Small intestine (tissue), 16 donors: ENCODE data around the gene AQR. TPM values are rescaled to one million over a fixed set of nuclear protein-coding genes. Genes with fewer than 3 reads are reported as not detected.

Experiments
- DNase-seq, 2 donors: peaks; one replicate each; pipeline versions ENCODE4 v3.0.0 to v3.0.0-alpha.2; 2013
- FAIRE-seq: peaks from 2 replicates; lab custom pipeline; 2012; peaks lifted over from hg19 to GRCh38; lab: Jason Lieb, UNC
- H3K27ac ChIP-seq, 3 donors: one replicate each; pipeline ENCODE4 v1.5.1; 2013; ENCODE audit warnings: low read length in 2 of 3, mild to moderate bottlenecking in 2 of 3, control low read depth in 1 of 3, inconsistent platforms in 1 of 3, low read depth in 1 of 3, moderate library complexity in 1 of 3
- H3K27me3 ChIP-seq, 3 donors: one replicate each; pipeline ENCODE4 v1.6.1; 2013; ENCODE audit warnings: low read length in 3 of 3, inconsistent platforms in 1 of 3; ENCODE audit not compliant: control insufficient read depth in 3 of 3, insufficient read depth in 3 of 3
- H3K36me3 ChIP-seq, 3 donors: one replicate each; pipeline ENCODE4 v1.6.1; 2013; ENCODE audit warnings: low read length in 3 of 3, inconsistent platforms in 1 of 3, low read depth in 1 of 3, mild to moderate bottlenecking in 1 of 3, moderate library complexity in 1 of 3; ENCODE audit not compliant: control insufficient read depth in 3 of 3, insufficient read depth in 2 of 3
- H3K4me1 ChIP-seq, 3 donors: one replicate each; pipeline ENCODE4 v1.6.1; 2013; ENCODE audit warnings: low read length in 2 of 3, inconsistent platforms in 1 of 3, low read depth in 1 of 3, mild to moderate bottlenecking in 1 of 3, moderate library complexity in 1 of 3; ENCODE audit not compliant: control insufficient read depth in 3 of 3, insufficient read depth in 2 of 3
- H3K4me3 ChIP-seq, 3 donors: one replicate each; pipeline ENCODE4 v1.5.1; 2013; ENCODE audit warnings: low read length in 3 of 3, control low read depth in 1 of 3, inconsistent platforms in 1 of 3, low read depth in 1 of 3, mild to moderate bottlenecking in 1 of 3, moderate library complexity in 1 of 3
- H3K9me3 ChIP-seq, 2 donors: one replicate each; pipeline ENCODE4 v1.6.1; 2013; ENCODE audit warnings: low read depth in 1 of 2, low read length in 1 of 2; ENCODE audit not compliant: control insufficient read depth in 2 of 2, insufficient read depth in 1 of 2
- WGBS, 3 donors: extraction: QIAGEN DNeasy Blood & Tissue Kit; methylation state at CpG; one replicate each; pipeline ENCODE4 v1.1.7; 2013; 5-methylcytosine and 5-hydroxymethylcytosine counted together
- long read RNA-seq, 10 donors: transcript quantifications; one replicate each; lab custom pipeline, GENCODE V29; 2026
- polyA plus RNA-seq, 4 donors: library from polyadenylated mRNA; stranded (reverse) in 3 of 4; unstranded in 1 of 4; fragments of 200-250 nt in 3 of 4; fragments of 120-200 nt in 1 of 4; gene quantifications; one replicate each; pipeline versions ENCODE4 v1.2.1 to v1.2.3, GENCODE V29; 2013
- donor health status: healthy with polysubstance abuse.
- donor health status: control.
- donor health status: control.
- donor health status: Bipolar disorder and iron deficiency.
- donor health status: healthy.

Gene AQR
- 10 to 100 TPM in 1 of 4 donors, 1 to 10 TPM in 3; 6.8 to 26.5 (median 8.7) TPM for polyA plus RNA-seq
- long read RNA-seq, donor 1, result 0 reads
- long read RNA-seq, donor 2, full-length matches to known transcripts, result 2 of 7 reads
- long read RNA-seq, donor 2, partial matches to known transcripts, result 5 of 7 reads
- long read RNA-seq, donor 2, other reads (novel, unspliced or antisense), result 0 of 7 reads
- long read RNA-seq, donor 3, partial matches to known transcripts, result 0 of 2 reads
- long read RNA-seq, donor 3, other reads (novel, unspliced or antisense), result 0 of 2 reads
- long read RNA-seq, donor 4, result 0 reads
- long read RNA-seq, donor 5, partial matches to known transcripts, result 0 of 2 reads
- long read RNA-seq, donor 5, other reads (novel, unspliced or antisense), result 0 of 2 reads
- long read RNA-seq, donor 6, partial matches to known transcripts, result 0 of 1 reads
- long read RNA-seq, donor 6, other reads (novel, unspliced or antisense), result 0 of 1 reads
- long read RNA-seq, donor 7, full-length matches to known transcripts, result 5 of 5 reads
- long read RNA-seq, donor 7, partial matches to known transcripts, result 0 of 5 reads
- long read RNA-seq, donor 7, other reads (novel, unspliced or antisense), result 0 of 5 reads
- long read RNA-seq, donor 8, result 0 reads
- long read RNA-seq, donor 9, partial matches to known transcripts, result 0 of 1 reads
- long read RNA-seq, donor 9, other reads (novel, unspliced or antisense), result 0 of 1 reads
- long read RNA-seq, donor 10, partial matches to known transcripts, result 0 of 3 reads
- long read RNA-seq, donor 10, other reads (novel, unspliced or antisense), result 0 of 3 reads

DNA sequence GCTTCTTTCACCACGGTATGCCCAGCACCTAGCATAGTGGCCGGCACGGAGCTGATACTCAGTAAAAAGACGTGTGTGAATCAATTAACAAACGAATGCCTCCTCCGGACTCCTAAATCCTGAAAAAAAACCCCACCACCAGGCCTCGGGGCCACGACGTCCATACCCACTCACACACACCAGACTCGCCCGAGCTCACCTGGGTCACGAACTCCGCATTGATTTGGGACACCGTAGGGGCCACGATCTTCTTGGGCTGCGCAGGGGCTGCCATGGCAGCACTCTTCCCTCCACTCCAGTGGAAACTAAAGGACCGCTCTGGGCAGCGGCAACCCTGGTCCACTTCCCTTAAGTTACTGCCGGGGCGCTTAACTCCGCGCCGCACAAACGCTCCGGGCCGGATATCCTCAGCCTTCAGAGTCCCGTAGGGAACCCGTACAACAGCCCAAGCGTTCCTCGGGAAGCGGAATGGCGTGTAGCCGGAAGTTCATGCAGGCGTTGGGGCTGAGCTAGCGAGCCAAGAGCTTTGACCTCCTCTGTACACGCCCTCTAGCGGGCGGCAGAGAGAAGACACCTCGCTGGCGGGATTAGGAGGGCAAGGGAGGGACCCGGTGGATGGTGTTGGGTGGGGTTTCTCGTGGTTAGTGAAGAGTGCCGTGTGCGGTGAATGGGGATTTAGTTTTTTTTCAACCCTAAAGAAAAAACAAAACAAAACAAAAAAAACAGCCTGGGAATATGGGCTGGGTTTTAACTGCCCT, at the start of gene AQR:
AQR (minus strand) TSS at position 403 of the 758 bp plus-strand sequence; CDS start at position 274, 129 bp downstream.
- peaks cover 0 to 6% (median 0%) of the 10 kb centered on the region in 3 donors for H3K4me1 ChIP-seq
- FAIRE-seq (no peak), DNase-seq (peak; percentile 97 to 98)
- H3K27ac ChIP-seq, result peak within 1 kb of the TSS; percentile 58 to 81 (median 59)
- 0 to 1% (median 1%) methylated on average over 44 of the region's 44 CpGs for WGBS, 3 donors
- H3K4me3 ChIP-seq, result peak within 1 kb of the TSS; percentile 76 to 87 (median 85)
- no peaks in the 10 kb centered on the region for H3K27me3 ChIP-seq
- no peaks in the 10 kb centered on the region for H3K9me3 ChIP-seq
- no peaks in the 10 kb centered on the region for H3K36me3 ChIP-seq

DNA sequence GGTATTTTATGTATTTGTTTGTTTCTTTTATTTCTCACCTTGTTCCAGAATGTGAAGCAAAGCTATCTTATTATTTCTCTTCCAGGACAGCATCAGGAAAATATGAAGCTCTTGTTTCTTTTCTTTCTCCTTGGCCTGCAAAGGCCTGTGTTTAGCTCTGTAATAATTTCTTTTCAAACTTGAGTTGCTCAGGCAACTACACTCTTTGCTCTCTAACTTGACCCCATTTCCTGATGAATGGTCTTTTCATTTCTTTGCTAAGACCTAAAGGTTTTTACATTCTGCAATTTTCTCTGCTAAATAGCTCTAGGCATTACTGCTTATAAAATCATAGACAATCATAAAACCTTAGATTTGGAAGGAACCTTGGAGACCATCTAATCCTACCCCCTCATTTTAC, 44.7 kb upstream of the AQR start:
- H3K27me3 ChIP-seq, result no peaks in the 10 kb centered on the region
- no peak for FAIRE-seq
- DNase-seq, result no peak
- H3K36me3 ChIP-seq, result no peaks in the 10 kb centered on the region
- no peak overlapping the region for H3K27ac ChIP-seq
- no peak overlapping the region for H3K4me3 ChIP-seq
- no peaks in the 10 kb centered on the region for H3K4me1 ChIP-seq
- H3K9me3 ChIP-seq, result no peaks in the 10 kb centered on the region

DNA sequence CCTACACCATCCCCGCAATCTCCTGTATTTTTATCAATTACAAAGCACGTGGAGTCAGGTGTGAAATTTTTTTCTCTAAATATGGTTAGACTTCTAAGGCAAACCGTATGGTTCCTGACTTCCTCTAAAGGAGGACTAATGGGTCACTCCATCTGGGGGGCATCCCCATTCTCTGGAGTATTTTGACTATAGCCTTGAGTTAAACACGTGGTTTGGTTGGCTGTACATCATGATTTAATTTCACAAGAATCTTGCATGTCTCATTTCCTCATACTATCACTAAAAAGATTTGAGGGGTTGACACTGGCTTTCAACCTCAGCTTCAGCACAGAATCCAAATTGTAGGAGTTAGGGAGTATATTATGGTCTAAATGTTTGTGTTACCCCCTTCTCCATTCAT, 43.8 kb upstream of the AQR start:
- 65 to 76% (median 74%) methylated on average over 4 of the region's 4 CpGs for WGBS, 3 donors
- FAIRE-seq, result no peak
- no peak for DNase-seq
- no peaks in the 10 kb centered on the region for H3K36me3 ChIP-seq
- H3K4me1 ChIP-seq, result no peaks in the 10 kb centered on the region
- H3K27me3 ChIP-seq, result no peaks in the 10 kb centered on the region
- H3K27ac ChIP-seq, result no peak overlapping the region
- no peak overlapping the region for H3K4me3 ChIP-seq
- no peaks in the 10 kb centered on the region for H3K9me3 ChIP-seq

DNA sequence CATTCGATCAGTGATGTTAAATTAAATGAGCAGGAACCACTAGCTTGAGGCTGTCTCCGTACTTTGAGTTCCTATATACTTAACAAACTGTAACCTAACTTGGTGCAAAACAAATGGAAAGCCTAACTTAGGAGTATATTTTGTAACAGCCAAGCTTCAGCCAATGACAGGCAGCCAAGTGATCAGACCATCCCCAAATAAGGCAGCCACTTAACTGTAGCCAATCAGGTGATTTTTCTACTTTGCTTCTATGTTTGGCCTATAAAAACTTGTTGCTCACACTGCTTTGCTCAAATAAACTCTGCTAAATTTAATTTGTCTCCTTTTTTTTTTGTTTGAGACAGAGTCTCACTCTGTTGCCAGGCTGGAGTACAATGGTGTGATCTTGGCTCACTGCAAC, 37.9 kb upstream of the AQR start:
- FAIRE-seq (no peak), DNase-seq (no peak)
- Histone ChIP-seq H3K36me3 (no peaks in the 10 kb centered on the region), H3K27me3 (no peaks in the 10 kb centered on the region), H3K27ac (no peak overlapping the region), H3K4me1 (no peaks in the 10 kb centered on the region), H3K9me3 (no peaks in the 10 kb centered on the region), H3K4me3 (no peak overlapping the region)
- 89 to 100% (median 96%) methylated on average over 2 of the region's 2 CpGs for WGBS, 3 donors

DNA sequence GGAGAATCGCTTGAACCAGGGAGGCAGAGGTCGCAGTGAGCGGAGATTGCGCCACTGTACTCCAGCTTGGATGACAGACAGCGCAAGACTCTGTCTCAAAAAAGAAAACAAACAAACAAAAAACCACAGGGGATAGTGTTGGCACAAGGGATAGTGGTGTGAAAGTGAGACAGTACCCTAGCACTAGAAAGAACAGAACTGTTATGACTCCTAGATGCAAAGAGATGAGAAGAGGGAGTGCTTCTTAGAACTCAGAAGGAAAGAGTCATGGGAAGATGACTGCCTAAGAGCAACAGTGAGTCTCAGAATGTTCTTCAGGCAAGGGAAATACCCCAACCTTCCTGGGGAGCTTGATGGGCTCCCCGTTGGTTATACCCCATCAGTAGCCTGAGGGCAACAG, 36.4 kb upstream of the AQR start:
- Histone ChIP-seq H3K27ac (no peak overlapping the region), H3K27me3 (no peaks in the 10 kb centered on the region), H3K36me3 (no peaks in the 10 kb centered on the region), H3K4me3 (no peak overlapping the region), H3K9me3 (no peaks in the 10 kb centered on the region), H3K4me1 (no peaks in the 10 kb centered on the region)
- FAIRE-seq (no peak), DNase-seq (no peak)
- 92 to 94% (median 93%) methylated on average over 6 of the region's 6 CpGs for WGBS, 3 donors

DNA sequence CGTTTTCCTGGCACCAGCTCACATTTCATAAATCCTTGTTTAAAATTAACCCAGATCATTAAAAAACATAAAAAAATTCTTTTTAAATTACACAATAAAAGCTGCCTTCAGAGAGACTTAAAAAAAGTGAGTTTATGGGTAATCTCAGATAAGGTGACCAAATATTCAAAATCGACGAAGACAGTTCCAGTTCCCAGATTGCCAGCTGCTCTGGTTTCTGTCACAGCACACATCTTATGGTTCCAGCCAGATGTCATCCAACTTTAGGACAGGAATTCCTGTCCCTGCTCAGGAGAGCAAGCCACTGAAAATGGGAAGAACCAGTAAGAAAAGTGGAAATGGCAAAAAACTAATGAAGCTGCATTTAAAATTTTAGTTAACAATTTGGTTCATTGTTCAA, 34.4 kb upstream of the AQR start:
- Histone ChIP-seq H3K36me3 (no peaks in the 10 kb centered on the region), H3K4me1 (no peaks in the 10 kb centered on the region), H3K9me3 (no peaks in the 10 kb centered on the region), H3K4me3 (no peak overlapping the region), H3K27me3 (no peaks in the 10 kb centered on the region), H3K27ac (no peak overlapping the region)
- WGBS, 3 donors, result 55 to 61% (median 57%) methylated on average over 3 of the region's 3 CpGs
- no peak for DNase-seq
- no peak for FAIRE-seq

DNA sequence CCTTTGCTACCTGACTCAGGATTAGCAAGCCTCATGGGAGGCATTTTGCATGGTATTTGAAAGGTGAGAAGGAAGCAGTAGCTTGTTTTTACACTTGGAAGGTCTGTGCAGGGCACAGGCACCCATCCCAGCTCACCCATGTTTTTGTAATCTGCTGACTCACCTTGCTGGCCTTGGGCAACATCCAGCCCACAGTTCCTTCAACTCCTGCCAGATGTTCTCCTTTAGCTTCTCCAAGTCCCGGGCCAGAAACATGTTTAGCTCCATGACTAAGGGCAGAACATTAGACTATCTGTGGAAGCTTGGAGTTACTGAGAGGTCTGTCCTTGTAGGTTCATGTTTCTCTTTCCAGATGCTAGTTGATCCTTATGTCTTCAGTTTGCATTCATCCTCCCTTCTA, 31.0 kb upstream of the AQR start:
- DNase-seq, result no peak
- 42 to 58% (median 48%) methylated on average over 1 of the region's 1 CpG for WGBS, 3 donors
- no peak for FAIRE-seq
- Histone ChIP-seq H3K36me3 (no peaks in the 10 kb centered on the region), H3K4me3 (no peak overlapping the region), H3K4me1 (no peaks in the 10 kb centered on the region), H3K9me3 (no peaks in the 10 kb centered on the region), H3K27ac (no peak overlapping the region), H3K27me3 (peaks cover 0 to 2% (median 0%) of the 10 kb centered on the region in 3 donors)

DNA sequence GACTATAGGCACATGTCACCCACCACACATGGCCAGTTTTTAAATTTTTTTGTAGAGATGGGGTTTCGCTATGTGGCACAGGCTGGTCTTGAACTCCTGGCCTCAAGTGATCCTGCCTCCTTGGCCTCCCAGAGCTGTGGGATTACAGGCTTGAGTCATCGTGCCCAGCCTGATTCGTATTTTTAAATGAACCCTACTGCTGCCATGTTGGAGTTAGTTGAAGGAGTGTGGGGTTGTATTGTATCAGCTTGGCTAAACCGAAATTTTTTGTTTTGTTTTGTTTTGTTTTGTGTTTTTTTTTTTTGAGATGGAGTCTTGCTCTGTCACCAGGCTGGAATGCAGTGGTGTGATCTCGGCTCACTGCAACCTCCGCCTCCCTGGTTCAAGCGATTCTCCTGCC, 30.4 kb upstream of the AQR start:
- FAIRE-seq (no peak), DNase-seq (no peak)
- H3K4me3 ChIP-seq, result no peak overlapping the region
- no peaks in the 10 kb centered on the region for H3K36me3 ChIP-seq
- H3K27ac ChIP-seq, result no peak overlapping the region
- peaks cover 0 to 2% (median 0%) of the 10 kb centered on the region in 3 donors for H3K27me3 ChIP-seq
- H3K9me3 ChIP-seq, result no peaks in the 10 kb centered on the region
- WGBS, 3 donors, result 90 to 93% (median 93%) methylated on average over 7 of the region's 7 CpGs
- no peaks in the 10 kb centered on the region for H3K4me1 ChIP-seq
